HG03378 (cell line): Measurements from ENCODE around the gene ZNF512B.
"Not testable (repeated sequence)": the region's sequence is repeated elsewhere in the genome, so short reads cannot be mapped to it uniquely, and the experiment has no call there.

Experiments
- ATAC-seq: cut with Tn5 transposase; IDR thresholded peaks from one replicate; pipeline ENCODE4 v1.9.1; 2021; ENCODE audit warnings: mild to moderate bottlenecking, moderate library complexity; ENCODE audit not compliant: unreplicated experiment

ZNF512B gene

DNA sequence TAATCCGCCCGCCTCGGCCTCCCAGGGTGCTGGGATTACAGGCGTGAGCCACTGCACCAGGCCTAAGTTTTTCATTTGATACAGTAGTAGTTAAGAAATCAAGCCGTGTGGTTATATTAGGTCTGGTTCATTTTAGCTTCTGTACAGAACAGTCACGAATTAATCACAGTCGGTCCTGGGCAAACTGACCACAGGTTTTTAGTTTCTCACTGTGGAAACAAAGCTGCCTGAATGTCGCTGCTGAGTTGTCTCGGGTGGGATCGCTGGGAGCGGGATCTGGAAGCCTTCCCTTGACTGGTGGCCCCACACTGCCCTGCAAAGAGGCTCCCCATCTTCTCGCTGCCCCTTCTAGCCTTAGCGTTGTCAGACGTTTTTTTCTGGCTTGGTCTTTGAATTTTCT is 32.1 kb downstream of the ZNF512B start:
- ATAC-seq, result no peak

DNA sequence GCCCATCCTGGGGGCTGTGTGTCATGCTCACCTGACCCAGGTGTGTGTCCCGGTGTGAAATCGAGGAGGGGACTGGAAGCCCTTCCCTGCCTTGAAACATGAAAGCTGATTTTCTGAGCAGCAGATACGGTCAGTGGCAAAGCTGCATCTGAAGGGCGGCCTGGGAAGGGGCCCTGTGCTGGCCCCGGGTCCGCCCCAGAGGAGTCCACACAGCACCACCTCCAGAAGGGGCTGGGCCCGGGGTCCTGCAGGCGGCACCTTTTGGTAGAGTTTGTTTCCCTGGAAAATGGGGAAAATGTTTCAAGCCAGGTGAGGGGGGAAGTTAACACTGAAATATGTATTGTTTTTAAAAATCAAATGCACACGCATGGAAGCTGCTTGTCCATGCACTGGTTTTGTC is 34.3 kb downstream of the ZNF512B start:
- ATAC-seq, result no peak

DNA sequence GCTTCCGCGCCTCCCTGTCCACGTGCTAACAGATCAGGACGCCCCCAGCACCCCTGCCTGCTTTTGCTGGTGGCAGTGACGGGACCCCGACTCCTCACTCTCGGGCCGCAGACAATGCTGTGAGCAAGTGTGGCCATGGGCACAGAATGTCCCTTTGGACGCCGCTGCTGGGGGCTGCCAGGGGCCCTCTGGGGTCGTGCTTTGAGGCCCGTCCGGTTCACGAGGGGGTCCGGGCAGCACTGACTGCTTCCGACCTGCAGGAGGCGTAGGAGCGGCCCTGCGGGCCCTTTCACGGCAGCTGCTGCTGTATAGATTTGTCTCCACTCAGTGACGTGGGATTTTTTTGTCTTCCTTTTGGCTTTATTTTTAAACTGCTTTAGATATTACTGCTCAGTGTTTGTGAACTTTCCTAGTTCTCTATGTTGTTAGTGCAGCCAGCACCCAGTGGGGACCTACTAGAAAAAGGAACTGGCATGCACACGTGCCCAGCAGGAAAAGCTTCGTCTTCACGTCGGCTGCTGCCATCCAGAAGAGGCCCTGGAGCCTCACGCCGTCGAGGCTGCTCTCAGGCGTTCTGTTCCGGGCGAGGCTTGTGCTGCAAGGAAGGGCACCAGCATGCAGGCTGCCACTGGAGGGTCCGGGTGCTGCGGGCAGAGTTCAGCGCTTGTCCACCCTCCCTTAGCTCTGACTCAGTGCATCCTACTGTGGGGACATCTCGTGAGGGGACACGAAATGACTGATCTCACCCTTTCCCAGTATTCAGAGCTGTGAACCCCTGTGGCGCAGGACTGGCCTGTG is 35.3 kb downstream of the ZNF512B start:
- no peak for ATAC-seq

DNA sequence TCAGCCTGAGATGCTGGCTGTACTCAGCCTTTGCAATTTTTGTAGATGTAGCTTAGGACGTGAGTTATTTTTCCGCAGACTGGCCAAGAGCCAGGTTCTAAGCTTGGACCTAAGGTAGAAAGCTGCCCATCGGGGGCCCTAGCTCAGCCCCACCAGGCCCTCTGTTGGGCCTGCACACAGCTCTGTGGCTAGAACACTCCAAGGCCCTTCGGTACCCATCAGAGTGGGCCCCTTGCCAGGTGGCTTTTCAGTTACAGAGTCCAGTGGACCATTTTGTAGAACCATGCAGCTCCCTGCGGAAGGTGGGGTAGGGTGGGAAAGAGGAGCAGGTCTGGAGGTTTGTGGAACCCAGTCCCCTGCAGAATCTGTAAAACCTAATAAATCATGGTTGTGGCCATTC is 36.1 kb downstream of the ZNF512B start:
- ATAC-seq, result no peak

DNA sequence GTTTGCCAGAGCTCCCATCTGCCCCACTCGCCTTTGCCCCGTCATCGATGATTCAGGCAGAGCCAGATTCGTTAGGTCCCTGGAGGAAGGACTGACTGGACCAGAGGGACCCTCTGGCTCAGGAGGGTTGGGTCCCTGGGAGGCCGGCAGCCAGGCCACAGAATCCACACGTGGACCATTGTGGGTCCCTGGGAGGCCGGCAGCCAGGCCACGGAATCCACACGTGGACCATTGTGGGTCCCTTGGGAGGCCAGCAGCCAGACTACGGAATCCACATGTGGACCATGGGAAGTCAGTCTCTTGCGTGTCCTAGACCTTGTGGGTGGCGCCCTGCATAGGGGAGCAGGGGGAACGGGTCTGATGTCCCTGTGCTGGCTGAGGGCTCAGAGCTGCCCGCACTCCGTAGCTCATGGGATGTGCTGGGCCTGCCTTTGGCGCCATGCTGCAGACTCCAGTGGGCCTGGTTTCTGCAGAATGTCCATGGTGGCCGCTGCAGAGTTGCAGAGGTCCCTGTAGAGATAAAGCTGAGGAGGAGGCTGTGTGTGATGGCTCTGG is 37.0 kb downstream of the ZNF512B start:
- ATAC-seq, result no peak

DNA sequence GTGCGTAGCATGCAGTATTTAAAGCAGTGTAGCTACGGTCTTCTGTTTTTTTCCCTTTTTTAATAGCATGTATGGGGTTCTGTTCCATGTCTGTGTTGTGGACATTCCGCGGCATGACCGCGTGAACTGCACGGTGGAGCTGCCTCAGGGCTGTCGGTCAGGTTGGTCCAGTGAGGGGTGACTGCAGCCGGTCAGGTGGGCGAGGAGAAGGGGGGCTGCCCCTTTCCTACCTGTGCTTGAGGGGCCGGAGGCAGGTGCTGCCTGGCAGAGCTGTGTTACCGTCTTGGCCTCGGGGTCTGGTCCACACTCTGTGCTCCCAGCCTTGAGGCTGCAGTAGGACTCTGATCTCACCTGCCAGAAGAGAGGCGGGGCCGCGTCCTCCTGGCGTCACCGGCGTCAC is 38.0 kb downstream of the ZNF512B start:
- ATAC-seq, result no peak

DNA sequence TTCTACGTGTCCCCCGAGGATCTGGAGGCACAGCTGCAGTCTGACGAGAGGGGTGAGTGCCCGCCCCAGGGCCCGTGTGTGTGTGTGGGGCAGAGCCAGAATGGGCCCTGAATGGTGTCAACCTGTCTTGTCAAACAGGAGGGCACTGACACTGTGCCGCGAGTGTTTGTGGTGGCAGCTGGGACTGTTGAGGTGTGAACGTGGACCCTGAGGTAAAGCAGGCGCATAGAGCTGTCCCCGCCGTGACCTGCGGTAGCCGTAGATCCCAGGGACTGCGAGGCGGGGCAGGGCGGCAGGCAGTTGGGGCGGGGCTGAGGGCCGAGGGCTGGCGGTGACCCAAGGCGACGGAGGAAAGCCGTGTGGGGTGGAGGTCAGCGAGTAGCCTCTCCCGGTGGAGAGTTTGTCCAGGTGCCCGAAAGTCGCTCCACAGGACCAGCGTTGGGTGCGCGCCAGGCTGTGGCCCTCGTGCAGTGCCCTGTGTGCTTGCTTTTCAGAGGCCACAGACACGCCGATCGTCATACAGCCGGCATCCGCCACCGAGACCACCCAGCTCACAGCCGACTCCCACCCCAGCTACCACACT is 38.7 kb downstream of the ZNF512B start:
- ATAC-seq, result no peak

DNA sequence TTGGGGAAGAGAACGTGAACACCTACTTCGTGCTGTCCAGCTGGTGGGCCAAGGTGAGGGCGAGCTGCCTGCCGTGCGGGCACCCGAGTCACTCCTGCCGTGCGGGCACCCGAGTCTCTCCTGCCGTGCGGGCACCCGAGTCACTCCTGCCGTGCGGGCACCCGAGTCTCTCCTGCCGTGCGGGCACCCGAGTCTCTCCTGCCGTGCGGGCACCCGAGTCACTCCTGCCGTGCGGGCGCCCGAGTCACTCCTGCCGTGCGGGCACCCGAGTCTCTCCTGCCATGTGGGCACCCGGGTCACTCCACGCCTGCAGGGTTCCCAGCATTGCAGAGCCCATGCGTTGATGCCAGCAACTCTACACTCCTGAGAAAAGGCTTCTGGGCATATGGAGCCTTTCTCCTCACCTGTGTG is 40.3 kb downstream of the ZNF512B start:
- not testable (repeated sequence) for ATAC-seq

DNA sequence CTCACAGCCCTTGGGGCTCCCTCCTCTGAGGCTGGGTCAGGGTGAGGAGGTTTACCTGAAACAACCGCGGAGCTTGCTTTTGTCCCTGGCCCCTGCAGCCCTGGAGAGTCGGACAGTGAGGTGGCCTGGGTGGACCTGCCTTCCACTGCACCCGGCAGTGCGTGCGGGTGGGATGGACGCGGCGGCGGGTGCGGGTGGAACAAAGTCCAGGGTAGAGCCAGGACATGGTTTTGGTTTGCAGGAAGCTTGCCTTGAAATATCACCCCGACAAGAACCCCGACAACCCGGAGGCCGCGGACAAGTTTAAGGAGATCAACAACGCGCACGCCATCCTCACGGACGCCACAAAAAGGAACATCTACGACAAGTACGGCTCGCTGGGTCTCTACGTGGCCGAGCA is 40.7 kb downstream of the ZNF512B start:
- no peak for ATAC-seq

DNA sequence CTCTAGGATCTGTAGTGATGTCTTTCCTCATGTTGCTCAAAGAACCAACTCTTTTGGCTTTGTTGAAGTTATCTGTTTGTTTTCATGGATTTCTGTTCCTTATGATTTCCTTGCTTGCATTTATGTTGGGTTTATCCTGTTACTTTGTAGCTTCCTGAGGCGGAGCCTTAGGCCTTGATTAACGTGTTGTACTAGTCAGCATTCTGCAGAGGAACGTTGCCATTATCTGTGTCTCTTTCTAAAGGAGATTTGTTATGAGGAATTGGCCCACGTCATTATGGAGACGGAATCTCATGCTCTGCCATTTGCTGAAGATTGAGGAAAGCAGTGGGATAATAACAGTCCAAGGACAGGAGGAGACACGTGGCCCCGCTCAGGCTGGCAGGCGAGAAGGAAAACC is 43.4 kb downstream of the ZNF512B start:
- no peak for ATAC-seq

DNA sequence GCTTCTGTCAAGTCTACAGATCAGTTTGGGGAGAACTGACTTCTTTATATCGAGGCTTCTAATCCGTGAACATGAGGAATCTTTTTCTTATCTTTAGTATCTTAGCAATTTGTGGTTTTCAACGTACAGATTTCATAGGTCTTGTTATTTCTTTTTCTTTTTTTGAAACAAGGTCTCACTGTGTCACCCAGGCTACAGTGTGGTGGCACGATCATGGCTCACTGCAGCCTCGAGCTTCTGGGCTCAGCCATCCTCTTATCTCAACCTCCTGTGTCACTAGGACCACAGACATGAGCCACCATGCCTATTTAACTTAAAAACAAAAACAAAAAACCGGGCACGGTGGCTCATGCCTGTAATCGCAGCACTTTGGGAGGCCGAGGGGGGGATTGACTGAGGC is 45.5 kb downstream of the ZNF512B start:
- ATAC-seq, result no peak

DNA sequence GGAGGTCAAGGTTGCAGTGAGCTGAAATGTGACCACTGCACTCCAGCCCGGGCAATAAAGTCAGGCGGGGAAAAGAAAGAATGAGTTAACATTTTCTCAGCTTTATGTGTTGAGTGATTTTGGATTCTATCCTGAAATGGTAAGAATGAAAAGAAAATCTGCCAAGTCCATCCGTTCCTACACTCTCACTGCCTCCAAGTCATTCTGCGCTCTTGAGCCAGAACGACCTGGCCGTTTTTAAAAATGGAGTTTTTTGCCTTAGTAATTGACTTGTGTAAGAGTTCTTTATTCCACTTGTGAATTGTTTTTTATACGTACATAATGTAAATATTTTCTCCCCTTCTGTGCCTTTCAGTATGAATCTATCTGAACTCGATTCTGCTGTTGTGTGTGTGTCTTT is 46.1 kb downstream of the ZNF512B start:
- no peak for ATAC-seq

DNA sequence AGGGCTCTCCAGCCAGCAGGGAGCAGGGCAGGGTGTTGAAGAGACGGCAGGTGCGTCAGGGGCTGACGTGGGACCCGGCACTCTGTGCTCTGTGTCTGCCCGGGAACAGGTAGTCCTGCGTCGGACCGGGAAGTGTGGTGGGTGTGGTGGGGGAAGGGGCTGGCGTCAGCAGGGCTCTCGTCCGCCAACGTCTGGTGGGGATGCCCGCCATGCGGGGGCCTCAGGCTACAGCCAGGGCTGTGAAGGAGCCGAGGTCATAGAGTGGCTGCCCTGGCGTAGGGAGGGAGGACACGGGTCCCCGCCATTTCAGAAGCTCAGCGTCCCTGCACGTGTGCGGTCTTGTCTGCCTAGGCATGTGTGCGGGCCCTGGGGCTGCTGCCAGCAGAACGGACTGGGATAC is 49.5 kb downstream of the ZNF512B start:
- no peak for ATAC-seq

DNA sequence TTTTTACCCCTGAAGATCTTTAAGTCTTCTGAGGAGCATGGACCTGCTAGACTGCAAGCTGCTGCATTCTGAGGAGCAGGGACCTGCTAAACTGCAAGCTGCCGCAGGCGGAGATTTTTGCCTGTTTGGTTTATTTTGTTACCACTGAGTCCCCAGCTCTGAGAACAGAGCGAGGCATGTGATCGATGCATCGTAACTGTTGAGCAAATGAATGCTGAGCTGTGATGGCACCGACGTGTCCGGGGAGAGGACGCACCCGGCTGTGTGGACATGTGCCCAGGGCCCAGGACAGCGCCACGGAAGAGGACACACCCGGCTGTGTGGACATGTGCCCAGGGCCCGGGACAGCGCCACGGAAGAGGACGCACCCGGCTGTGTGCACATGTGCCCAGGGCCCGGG is 50.6 kb downstream of the ZNF512B start:
- ATAC-seq, result no peak

DNA sequence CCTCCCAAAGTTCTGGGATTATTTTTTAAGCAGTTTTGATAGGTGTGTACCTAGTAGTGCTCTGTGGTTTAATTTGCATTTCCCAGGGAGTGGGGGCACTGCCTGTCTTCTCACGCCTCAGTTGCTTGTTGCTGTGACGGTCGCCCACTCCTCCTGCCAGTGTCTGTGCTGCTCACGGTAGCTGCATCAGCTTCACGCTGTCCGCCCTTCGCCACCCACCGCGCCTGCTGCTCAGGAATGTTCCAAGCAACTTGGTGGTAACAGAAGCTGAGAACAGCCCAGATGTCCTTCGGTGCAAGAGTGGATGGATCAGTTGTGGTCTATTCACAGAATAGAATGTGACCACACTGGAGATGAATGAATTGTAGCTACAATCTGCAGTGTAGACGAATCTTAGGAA is 51.9 kb downstream of the ZNF512B start:
- no peak for ATAC-seq

DNA sequence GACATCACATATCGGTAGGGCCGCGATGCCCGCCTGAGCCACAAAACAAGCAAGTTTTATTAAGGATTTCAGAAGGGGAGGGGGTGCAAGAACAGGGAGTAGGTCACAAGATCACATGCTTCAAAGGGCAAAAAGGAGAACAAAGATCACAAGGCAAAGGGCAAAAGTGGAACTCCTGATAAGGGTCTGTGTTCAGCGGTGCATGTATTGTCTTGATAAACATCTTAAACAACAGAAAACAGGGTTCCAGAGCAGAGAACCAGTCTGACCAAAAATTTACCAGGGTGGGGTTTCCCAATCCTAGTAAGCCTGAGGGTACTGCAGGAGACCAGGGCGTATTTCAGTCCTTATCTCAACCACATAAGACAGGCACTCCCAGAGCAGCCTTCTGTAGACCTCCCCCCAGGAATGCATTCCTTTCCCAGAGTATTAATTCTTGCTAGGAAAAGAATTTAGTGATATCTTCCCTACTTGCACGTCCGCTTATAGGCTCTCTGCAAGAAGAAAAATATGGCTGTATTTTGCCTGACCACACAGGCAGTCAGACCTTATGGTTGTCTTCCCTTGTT is 53.3 kb downstream of the ZNF512B start:
- not testable (repeated sequence) for ATAC-seq

DNA sequence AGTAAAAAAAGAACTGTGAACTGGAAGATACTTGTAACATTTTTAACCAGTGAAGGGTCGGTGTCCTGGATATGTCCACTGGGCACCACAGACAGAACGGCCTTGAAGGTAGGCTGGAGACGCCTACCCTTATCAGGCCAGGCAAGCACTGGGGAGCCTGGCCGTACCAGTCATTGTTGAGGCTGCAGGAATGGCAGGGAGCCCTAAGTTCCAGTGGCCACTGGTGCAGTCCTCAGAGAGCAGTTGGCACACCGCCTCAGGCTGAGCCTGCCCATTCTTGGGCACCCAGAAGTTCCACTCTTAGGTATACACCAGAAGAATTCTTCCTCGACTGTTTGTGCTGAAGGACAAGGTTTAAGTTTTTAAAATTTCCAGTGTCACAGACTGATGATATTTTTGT is 54.3 kb downstream of the ZNF512B start:
- ATAC-seq, result no peak

DNA sequence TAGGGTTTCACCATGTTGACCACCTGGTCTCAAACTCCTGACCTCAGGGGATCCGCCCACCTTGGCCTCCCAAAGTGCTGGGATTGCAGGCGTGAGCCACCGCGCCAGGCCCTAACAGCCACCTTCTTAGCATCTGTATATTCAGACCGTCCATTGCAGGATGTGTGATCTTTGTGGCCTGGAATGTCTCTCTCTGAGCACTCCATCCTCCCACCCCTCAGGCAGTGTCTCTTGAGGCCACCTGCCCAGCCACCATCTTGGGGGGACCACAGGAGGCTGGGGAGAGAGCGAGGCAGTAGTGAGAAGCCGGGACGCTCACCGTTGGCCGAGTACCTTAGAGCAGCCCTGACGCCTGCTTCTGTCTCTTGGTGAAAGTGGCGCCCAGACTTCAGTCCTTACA is 56.0 kb downstream of the ZNF512B start:
- ATAC-seq, result no peak

DNA sequence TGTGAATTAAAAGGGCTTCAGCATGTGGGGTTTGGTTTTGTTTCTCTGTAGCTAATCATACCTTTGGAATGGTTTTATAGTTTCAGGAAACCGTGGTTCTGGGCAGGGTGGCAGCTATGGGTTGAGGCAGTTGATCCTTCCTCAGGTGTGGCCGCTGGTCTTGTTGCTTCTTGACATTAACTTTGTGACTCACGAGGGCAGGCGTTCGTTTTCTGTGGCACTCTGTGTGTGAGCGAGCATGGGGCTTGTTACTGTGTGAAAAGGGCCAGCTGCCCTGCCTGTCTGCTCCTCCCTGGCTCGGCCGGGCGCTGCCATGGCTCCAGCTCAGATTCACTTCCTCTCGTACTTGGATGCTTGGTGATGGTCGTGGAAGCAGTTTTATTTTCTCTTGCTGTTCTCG is 58.6 kb downstream of the ZNF512B start:
- no peak for ATAC-seq

DNA sequence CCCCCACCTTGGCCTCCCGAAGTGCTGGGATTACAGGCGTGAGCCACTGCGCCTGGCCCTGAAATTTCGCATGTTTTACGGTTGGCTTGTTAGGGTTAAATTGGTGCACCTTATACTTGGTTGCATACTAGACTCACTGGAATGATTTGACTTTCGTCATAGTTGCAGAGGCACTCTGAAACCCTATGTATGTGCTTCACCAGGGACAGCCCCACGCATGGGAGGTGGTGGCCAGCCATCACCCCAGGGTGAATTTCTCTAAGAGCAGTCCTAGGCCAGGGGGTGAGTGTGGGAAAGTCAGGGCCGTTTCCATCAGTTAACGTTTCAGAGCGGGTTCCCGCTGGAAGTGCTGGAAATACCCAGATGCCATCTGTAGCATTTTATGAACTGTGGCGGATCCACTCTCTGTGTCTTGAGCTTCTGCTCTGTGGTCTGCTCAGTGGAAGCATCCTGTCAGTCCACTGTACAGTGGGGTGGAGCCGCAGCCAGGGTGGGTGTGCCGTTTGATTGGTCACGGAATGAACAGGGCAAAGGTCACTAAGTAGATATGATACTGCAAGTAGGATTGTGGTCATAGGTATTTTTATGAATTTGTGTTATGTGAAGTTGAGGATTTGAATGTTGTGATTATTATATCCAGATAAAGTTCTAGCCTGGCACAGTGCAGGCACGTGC is 61.6 kb downstream of the ZNF512B start:
- ATAC-seq, result no peak
